Measurements from ENCODE around the gene KCNN3. TPM values are rescaled to one million over a fixed set of nuclear protein-coding genes. Genes with fewer than 3 reads are reported as not detected.

Gene KCNN3
- total RNA-seq, 4 donors from 2014 or later, result 0.30 to 0.72 (median 0.37) TPM

GRCh38 chr1:154884869-154885701 lies 15.0 kb upstream of the KCNN3 start:
- H3K36me3 ChIP-seq, result no peaks in the 10 kb centered on the region
- H3K4me1 ChIP-seq, result no peaks in the 10 kb centered on the region
- no peak overlapping the region for H3K4me3 ChIP-seq
- 72% methylated on average over 6 of the region's 6 CpGs for WGBS
- H3K27me3 ChIP-seq, result no peaks in the 10 kb centered on the region
- TF ChIP-seq EP300 (IDR thresholded peaks at IDR 0.05) (no peak), POLR2AphosphoS5 (IDR thresholded peaks at IDR 0.05) (no peak), POLR2A (IDR thresholded peaks at IDR 0.05) (no peak)
- TF ChIP-seq, protein P1, sequence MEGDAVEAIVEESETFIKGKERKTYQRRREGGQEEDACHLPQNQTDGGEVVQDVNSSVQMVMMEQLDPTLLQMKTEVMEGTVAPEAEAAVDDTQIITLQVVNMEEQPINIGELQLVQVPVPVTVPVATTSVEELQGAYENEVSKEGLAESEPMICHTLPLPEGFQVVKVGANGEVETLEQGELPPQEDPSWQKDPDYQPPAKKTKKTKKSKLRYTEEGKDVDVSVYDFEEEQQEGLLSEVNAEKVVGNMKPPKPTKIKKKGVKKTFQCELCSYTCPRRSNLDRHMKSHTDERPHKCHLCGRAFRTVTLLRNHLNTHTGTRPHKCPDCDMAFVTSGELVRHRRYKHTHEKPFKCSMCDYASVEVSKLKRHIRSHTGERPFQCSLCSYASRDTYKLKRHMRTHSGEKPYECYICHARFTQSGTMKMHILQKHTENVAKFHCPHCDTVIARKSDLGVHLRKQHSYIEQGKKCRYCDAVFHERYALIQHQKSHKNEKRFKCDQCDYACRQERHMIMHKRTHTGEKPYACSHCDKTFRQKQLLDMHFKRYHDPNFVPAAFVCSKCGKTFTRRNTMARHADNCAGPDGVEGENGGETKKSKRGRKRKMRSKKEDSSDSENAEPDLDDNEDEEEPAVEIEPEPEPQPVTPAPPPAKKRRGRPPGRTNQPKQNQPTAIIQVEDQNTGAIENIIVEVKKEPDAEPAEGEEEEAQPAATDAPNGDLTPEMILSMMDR (IDR thresholded peaks at IDR 0.05), result no peak
- no peak overlapping the region for H3K27ac ChIP-seq
- DNase-seq (ENCODE audit: low spot score in 2 of 2), result peak in 1 of 2 donors; percentile 7
- H3K9me3 ChIP-seq, result no peaks in the 10 kb centered on the region

- Histone ChIP-seq H3K4me1 (no peaks in the 10 kb centered on the region), H3K36me3 (no peaks in the 10 kb centered on the region), H3K27ac (no peak overlapping the region), H3K27me3 (no peaks in the 10 kb centered on the region), H3K9me3 (no peaks in the 10 kb centered on the region), H3K4me3 (no peak overlapping the region)
- TF ChIP-seq EP300 (IDR thresholded peaks at IDR 0.05), result no peak
- no peak for TF ChIP-seq POLR2A (IDR thresholded peaks at IDR 0.05)
- DNase-seq (ENCODE audit: low spot score in 2 of 2), result peak in 1 of 2 donors; percentile 56
- 81% methylated on average over 15 of the region's 15 CpGs for WGBS
Observed at GRCh38 chr1:154883919-154884868, 14.1 kb upstream of the KCNN3 start.

GRCh38 chr1:154881820-154882535 lies 11.9 kb upstream of the KCNN3 start:
- no peaks in the 10 kb centered on the region for H3K9me3 ChIP-seq
- H3K4me3 ChIP-seq, result no peak overlapping the region
- H3K36me3 ChIP-seq, result no peaks in the 10 kb centered on the region
- no peak overlapping the region for H3K27ac ChIP-seq
- peak in 1 of 2 donors; percentile 16 for DNase-seq (ENCODE audit: low spot score in 2 of 2)
- H3K4me1 ChIP-seq, result no peaks in the 10 kb centered on the region
- H3K27me3 ChIP-seq, result no peaks in the 10 kb centered on the region
- 56% methylated on average over 10 of the region's 10 CpGs for WGBS
- TF ChIP-seq, protein P1 (IDR thresholded peaks at IDR 0.05), result no peak
- TF ChIP-seq POLR2A (IDR thresholded peaks at IDR 0.05) (no peak), POLR2AphosphoS5 (IDR thresholded peaks at IDR 0.05) (no peak), EP300 (IDR thresholded peaks at IDR 0.05) (no peak)

DNA sequence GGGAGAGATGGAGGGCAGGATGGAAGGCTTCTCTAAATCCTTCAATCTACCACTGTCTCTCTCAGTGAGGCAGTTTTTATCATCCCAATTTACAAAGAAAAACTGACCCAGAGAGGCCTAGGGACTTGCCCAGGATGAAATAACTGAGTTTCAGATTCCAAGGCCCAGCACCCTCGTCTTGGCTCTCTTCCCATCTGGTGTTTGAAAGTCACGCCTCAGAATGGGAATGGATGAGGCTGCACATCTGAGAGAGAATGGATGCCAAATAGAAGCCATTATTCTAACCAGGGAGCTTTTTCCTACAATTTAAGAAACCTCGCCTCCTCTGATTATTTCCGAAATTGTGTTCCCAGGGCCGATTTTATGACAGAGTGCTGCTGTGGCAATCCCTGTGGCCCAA lies 10.6 kb upstream of the KCNN3 start:
- DNase-seq (ENCODE audit: low spot score in 2 of 2), result peak in 1 of 2 donors; percentile 6
- no peaks in the 10 kb centered on the region for H3K9me3 ChIP-seq
- H3K36me3 ChIP-seq, result no peaks in the 10 kb centered on the region
- H3K4me1 ChIP-seq, result no peaks in the 10 kb centered on the region
- TF ChIP-seq, protein P1 (IDR thresholded peaks at IDR 0.05), result no peak
- TF ChIP-seq EP300 (IDR thresholded peaks at IDR 0.05) (no peak), POLR2AphosphoS5 (IDR thresholded peaks at IDR 0.05) (no peak), POLR2A (IDR thresholded peaks at IDR 0.05) (no peak)
- no peaks in the 10 kb centered on the region for H3K27me3 ChIP-seq
- no peak overlapping the region for H3K27ac ChIP-seq
- no peak overlapping the region for H3K4me3 ChIP-seq
- WGBS, result 58% methylated on average over 5 of the region's 5 CpGs

DNA sequence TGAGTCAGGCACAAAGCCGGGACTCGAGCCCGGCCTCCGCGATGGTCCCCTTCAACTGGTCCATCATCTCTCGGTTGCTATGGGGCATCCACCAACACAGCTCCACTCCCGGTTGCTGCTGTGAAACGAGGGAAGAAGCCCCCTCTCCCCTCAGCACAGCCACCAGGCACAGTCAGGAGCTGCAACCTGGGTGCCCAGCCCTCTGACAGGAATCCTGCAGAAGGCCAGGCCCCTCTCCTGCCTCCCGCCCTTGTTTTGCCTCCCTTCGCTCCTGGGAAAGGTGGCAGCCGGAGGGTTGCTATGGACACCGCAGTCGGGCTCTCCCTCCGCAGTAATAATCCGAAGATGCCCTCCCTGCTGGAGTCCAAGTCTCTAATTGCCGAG lies 8.9 kb upstream of the KCNN3 start:
- DNase-seq (ENCODE audit: low spot score in 2 of 2), result no peak
- Histone ChIP-seq H3K27me3 (no peaks in the 10 kb centered on the region), H3K4me1 (no peaks in the 10 kb centered on the region), H3K9me3 (no peaks in the 10 kb centered on the region), H3K27ac (no peak overlapping the region), H3K36me3 (no peaks in the 10 kb centered on the region), H3K4me3 (no peak overlapping the region)
- 80% methylated on average over 15 of the region's 16 CpGs for WGBS
- TF ChIP-seq, protein P1 (IDR thresholded peaks at IDR 0.05), result no peak
- TF ChIP-seq POLR2A (IDR thresholded peaks at IDR 0.05) (no peak), POLR2AphosphoS5 (IDR thresholded peaks at IDR 0.05) (no peak), EP300 (IDR thresholded peaks at IDR 0.05) (no peak)
